Mesodermal cell (in vitro differentiated cells): Measurements from ENCODE around the gene UBE2E1.

Experiments
- H3K27ac ChIP-seq: 2 replicates; pipeline ENCODE4 v1.7.0; 2013; ENCODE audit warnings: mild to moderate bottlenecking, low read depth, low read length, moderate library complexity; ENCODE audit not compliant: severe bottlenecking
- H3K36me3 ChIP-seq: 2 replicates; pipeline ENCODE4 v1.7.1; 2013; ENCODE audit warnings: mild to moderate bottlenecking, low read length, moderate library complexity; ENCODE audit not compliant: control insufficient read depth, insufficient read depth
- H3K4me1 ChIP-seq: one replicate; pipeline ENCODE4 v1.7.1; 2013; ENCODE audit warnings: mild to moderate bottlenecking, low read length; ENCODE audit not compliant: insufficient read depth, control insufficient read depth, poor library complexity, severe bottlenecking
- H3K4me3 ChIP-seq: 2 replicates; pipeline ENCODE4 v1.7.0; 2013; ENCODE audit warnings: low read length, control low read depth, mild to moderate bottlenecking; ENCODE audit not compliant: insufficient read depth, poor library complexity, severe bottlenecking; ENCODE audit errors: extremely low read depth
- H3K9me3 ChIP-seq: 2 replicates; pipeline ENCODE4 v1.7.1; 2013; ENCODE audit warnings: mild to moderate bottlenecking, low read length, moderate library complexity; ENCODE audit not compliant: control insufficient read depth
- WGBS, 2 experiments: methylation state at CpG; one replicate each; pipeline ENCODE4 v1.1.5; 2013; ENCODE audit warnings: missing lambda C conversion rate in 2 of 2; ENCODE audit not compliant: insufficient coverage in 2 of 2; 5-methylcytosine and 5-hydroxymethylcytosine counted together

Gene UBE2E1

GRCh38 chr3:23775254-23775909, 30.4 kb upstream of the UBE2E1 start:
- Histone ChIP-seq H3K9me3 (peaks cover 2% of the 10 kb centered on the region), H3K27ac (no peak overlapping the region), H3K4me3 (no peak overlapping the region), H3K36me3 (no peaks in the 10 kb centered on the region), H3K4me1 (no peaks in the 10 kb centered on the region)
- 94 to 96% methylated on average over 5 to 9 of the region's 13 CpGs for WGBS, 2 experiments

- no peaks in the 10 kb centered on the region for H3K36me3 ChIP-seq
- H3K9me3 ChIP-seq, result peaks cover 2% of the 10 kb centered on the region
- no peaks in the 10 kb centered on the region for H3K4me1 ChIP-seq
- no peak overlapping the region for H3K4me3 ChIP-seq
- H3K27ac ChIP-seq, result no peak overlapping the region
- WGBS, 2 experiments, result 84 to 85% methylated on average over 5 to 6 of the region's 6 CpGs
Measured at GRCh38 chr3:23776352-23776891, 29.3 kb upstream of the UBE2E1 start.

GRCh38 chr3:23778446-23778845, 27.3 kb upstream of the UBE2E1 start:
- no peaks in the 10 kb centered on the region for H3K4me1 ChIP-seq
- peaks cover 2% of the 10 kb centered on the region for H3K9me3 ChIP-seq
- H3K4me3 ChIP-seq, result no peak overlapping the region
- no peak overlapping the region for H3K27ac ChIP-seq
- whole genome bisulfite sequencing, 2 experiments, result 93 to 100% methylated on average over 1 to 2 of the region's 2 CpGs
- no peaks in the 10 kb centered on the region for H3K36me3 ChIP-seq

- Histone ChIP-seq H3K9me3 (peaks cover 2% of the 10 kb centered on the region), H3K4me3 (no peak overlapping the region), H3K36me3 (no peaks in the 10 kb centered on the region), H3K27ac (no peak overlapping the region), H3K4me1 (no peaks in the 10 kb centered on the region)
- 91 to 93% methylated on average over 2 to 3 of the region's 3 CpGs for WGBS, 2 experiments
Measured at GRCh38 chr3:23779841-23780240, 25.9 kb upstream of the UBE2E1 start.

GRCh38 chr3:23781051-23781450, 24.7 kb upstream of the UBE2E1 start:
- no peaks in the 10 kb centered on the region for H3K9me3 ChIP-seq
- WGBS, 2 experiments, result no CpG with 5 or more reads among the region's 1 CpG
- H3K36me3 ChIP-seq, result no peaks in the 10 kb centered on the region
- H3K4me1 ChIP-seq, result no peaks in the 10 kb centered on the region
- H3K4me3 ChIP-seq, result no peak overlapping the region
- no peak overlapping the region for H3K27ac ChIP-seq

- Histone ChIP-seq H3K9me3 (no peaks in the 10 kb centered on the region), H3K4me1 (no peaks in the 10 kb centered on the region), H3K27ac (no peak overlapping the region), H3K36me3 (no peaks in the 10 kb centered on the region), H3K4me3 (no peak overlapping the region)
- no CpG with 5 or more reads among the region's 1 CpG for WGBS, 2 experiments
Measured at GRCh38 chr3:23781871-23782270, 23.9 kb upstream of the UBE2E1 start.

GRCh38 chr3:23785097-23785645, 20.6 kb upstream of the UBE2E1 start:
- Histone ChIP-seq H3K4me1 (no peaks in the 10 kb centered on the region), H3K4me3 (no peak overlapping the region), H3K9me3 (no peaks in the 10 kb centered on the region), H3K36me3 (no peaks in the 10 kb centered on the region), H3K27ac (no peak overlapping the region)
- WGBS, 2 experiments, result 73 to 90% methylated on average over 1 to 2 of the region's 6 CpGs

- no peaks in the 10 kb centered on the region for H3K4me1 ChIP-seq
- H3K27ac ChIP-seq, result no peak overlapping the region
- H3K9me3 ChIP-seq, result no peaks in the 10 kb centered on the region
- no peaks in the 10 kb centered on the region for H3K36me3 ChIP-seq
- WGBS, 2 experiments, result 100% methylated on average over 1 of the region's 2 CpGs; no CpG with 5 or more reads in 1 of the 2 experiments
- no peak overlapping the region for H3K4me3 ChIP-seq
Measured at GRCh38 chr3:23785882-23786281, 19.9 kb upstream of the UBE2E1 start.

GRCh38 chr3:23791678-23792077, 14.1 kb upstream of the UBE2E1 start:
- Histone ChIP-seq H3K4me1 (no peaks in the 10 kb centered on the region), H3K4me3 (no peak overlapping the region), H3K36me3 (no peaks in the 10 kb centered on the region), H3K27ac (no peak overlapping the region), H3K9me3 (no peaks in the 10 kb centered on the region)
- WGBS, 2 experiments, result 83 to 100% methylated on average over 1 of the region's 2 CpGs

- no peaks in the 10 kb centered on the region for H3K4me1 ChIP-seq
- H3K9me3 ChIP-seq, result no peaks in the 10 kb centered on the region
- no peaks in the 10 kb centered on the region for H3K36me3 ChIP-seq
- no peak overlapping the region for H3K27ac ChIP-seq
- no peak overlapping the region for H3K4me3 ChIP-seq
- 80 to 94% methylated on average over 1 to 2 of the region's 4 CpGs for WGBS, 2 experiments
Measured at GRCh38 chr3:23793528-23794134, 12.1 kb upstream of the UBE2E1 start.

- Histone ChIP-seq H3K36me3 (no peaks in the 10 kb centered on the region), H3K27ac (no peak overlapping the region), H3K9me3 (no peaks in the 10 kb centered on the region), H3K4me1 (no peaks in the 10 kb centered on the region), H3K4me3 (no peak overlapping the region)
Measured at GRCh38 chr3:23795096-23795495, 10.7 kb upstream of the UBE2E1 start.
